GM19452 (cell line): ENCODE measurements around the gene CLASP1.
"Not testable (repeated sequence)": the region's sequence is repeated elsewhere in the genome, so short reads cannot be mapped to it uniquely, and the experiment has no call there.

Experiments used
- ATAC-seq: cut with Tn5 transposase; IDR thresholded peaks from one replicate; pipeline ENCODE4 v1.9.1; 2021; ENCODE audit not compliant: unreplicated experiment

CLASP1 gene

DNA sequence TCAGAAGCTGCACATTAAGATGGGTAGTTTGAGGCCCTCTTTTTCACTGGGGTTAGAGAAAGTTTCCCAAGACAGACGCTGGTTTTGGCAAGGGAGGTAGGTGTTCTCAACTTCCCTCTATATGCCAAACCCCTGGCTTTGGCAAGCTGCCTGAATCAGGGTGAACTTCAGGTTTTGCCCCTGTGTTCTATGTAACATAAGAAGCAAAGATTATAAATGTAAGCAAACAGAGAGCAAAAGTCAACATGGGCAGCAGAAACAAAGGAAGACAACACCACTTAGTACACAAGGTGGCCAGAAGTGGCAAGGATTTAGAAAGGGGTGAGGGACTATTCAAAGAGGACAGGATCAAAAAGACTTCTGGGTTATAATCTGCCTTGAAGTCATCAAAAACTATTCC, 293.8 kb downstream of the CLASP1 start:
- no peak for ATAC-seq

GRCh38 chr2:121351521-121352318, 297.5 kb downstream of the CLASP1 start:
- no peak for ATAC-seq

- no peak for ATAC-seq
Measured at GRCh38 chr2:121350890-121351289, 298.4 kb downstream of the CLASP1 start.

DNA sequence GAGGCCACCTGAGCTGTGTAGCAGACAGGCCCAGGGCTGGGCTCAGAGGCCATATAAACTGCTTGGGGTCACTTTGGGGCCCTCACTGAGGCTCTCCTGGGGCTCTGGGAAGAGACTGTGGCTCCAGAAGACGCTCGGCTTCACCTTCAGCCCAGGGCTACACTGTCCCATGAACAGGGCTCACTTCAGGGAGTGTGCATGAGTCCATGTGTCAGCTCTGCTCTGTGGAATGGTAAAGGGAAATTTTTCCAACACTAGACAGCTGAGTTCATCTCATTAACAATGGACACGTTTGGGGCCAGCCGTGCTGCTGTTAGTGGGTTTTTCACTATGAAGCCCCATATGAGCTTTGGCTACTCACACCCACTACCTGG, 298.9 kb downstream of the CLASP1 start:
- ATAC-seq = no peak

GRCh38 chr2:121349721-121350401, 299.4 kb downstream of the CLASP1 start:
- no peak for ATAC-seq

DNA sequence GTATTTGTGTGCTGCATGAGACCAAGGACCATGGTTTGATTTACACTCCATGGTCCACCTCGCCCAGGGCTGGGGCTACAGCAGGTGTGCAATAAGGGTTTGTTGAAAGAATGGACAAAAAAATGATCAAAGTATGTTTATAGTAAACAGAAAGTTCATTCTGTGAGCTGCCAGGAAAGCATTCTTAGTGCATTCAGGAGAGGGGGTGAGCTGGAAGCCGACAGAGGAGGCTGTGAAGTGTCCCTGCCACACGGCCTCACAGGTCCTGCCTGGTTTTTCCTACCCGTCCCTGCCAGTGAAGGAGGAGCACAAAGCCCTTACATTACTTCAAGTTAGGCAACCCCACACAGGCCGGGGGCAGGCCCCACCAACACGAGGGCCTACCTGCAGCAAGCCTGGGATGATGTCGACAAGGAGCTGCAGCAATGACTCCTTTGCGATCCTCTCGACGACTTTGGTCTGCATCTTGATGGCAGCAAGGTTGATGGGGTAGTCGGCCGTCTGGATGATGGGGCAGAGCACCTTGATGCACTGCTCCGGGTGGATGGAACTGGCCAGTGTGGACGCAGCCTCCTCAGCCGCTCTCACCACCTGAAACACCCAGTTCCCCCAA, 301.0 kb downstream of the CLASP1 start:
- ATAC-seq = no peak

DNA sequence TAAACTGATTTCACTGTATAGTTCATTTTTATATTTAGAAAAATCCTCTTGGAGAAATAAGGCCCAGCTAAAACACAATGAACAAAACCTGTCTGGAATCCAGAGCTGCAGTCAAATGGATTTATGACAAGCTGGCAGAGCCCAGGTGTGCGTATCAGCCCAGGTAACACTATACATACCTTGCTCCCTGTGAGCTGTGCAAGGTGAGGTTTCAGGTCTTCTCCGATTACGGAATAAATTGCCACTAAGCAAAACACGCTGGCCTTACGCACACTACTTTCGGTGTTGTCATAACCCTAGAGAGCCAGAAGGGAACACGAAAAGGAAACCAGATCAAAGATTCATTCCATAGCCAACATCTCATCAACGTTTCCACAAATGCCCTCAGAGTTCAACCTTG, 302.4 kb downstream of the CLASP1 start:
- no peak for ATAC-seq

DNA sequence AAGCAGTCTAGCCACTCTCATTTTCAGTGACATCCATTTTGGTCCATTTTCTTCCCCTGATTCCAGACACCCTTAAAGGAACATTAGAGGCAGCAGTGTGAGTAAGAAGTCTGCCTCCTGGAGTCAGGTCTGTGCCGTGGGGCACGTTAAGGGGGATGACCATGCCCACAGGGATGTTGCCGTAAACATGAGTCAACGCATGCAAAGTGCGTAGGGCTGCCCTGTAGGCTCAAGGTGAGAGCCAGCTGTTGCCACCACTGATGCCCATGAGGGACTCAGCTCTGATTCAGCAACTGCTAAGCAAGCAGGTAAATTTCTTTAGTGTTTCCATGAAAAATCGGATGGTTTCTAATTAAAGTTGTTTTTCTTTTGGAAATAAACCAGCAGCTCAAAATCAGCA, 302.9 kb downstream of the CLASP1 start:
- no peak for ATAC-seq

GRCh38 chr2:121345887-121346286, 303.4 kb downstream of the CLASP1 start:
- ATAC-seq = no peak

DNA sequence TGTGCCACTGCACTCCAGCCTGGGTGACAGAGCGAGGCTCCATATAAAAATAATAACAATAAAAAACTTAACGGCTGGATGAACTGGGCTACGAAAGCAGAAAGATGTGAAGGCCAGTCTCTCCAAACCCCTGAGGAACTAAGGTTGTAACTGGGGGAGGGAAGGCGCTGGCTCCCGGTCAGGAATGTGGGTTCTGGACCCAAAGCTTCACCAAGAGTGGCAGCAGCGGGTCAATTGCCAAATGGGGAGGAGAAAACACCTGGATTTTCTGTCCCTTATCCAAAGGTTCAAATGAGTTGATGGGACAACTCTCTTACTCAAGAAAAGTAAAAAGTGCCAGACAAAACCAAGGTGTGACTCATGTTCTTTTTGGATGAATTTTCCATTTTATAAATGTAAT, 304.2 kb downstream of the CLASP1 start:
- no peak for ATAC-seq

GRCh38 chr2:121343828-121344399, 305.3 kb downstream of the CLASP1 start:
- ATAC-seq = not testable (repeated sequence)

GRCh38 chr2:121343191-121343590, 306.1 kb downstream of the CLASP1 start:
- no peak for ATAC-seq

DNA sequence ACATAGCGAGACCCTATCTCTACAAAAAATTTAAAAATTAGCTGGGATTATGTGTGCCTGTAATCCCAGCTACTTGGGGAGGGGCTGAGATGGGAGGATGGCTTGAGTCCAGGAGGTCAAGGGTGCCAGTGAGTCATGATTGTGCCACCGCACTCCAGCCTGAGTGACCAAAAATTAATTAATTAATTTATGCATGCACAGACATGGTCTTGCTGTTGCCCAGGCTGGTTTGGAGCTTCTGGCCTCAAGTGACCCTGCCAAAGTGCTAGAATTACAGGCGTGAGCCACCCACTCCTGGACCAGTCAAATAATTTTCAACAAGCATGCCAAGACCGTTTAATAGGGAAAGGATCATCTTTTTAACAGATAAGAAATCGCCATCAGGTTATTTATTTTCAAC, 306.5 kb downstream of the CLASP1 start:
- ATAC-seq = no peak

- no peak for ATAC-seq
Measured at GRCh38 chr2:121340926-121341325, 308.3 kb downstream of the CLASP1 start.

DNA sequence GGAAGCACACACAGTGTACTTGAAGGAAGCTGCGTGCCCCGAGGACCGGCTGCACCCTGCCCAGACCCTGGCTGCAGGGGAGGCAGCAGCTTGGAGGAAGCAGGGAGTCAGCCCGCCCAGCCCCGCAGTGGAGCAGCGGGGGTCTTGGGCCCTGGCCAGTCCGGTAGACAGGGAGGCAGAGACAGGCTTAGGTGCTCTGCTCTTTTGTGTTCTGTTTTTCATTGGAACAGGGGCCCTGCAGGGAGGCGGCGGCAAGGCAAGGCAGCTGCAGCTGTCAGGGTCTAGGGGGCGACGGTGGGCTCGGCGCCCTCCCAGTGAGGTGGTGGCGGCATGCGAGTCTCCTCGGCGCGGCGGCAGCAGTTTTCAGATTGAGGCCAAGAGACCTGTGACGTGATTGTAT, 311.0 kb downstream of the CLASP1 start:
- ATAC-seq = no peak

- no peak for ATAC-seq
Measured at GRCh38 chr2:121336528-121337294, 312.6 kb downstream of the CLASP1 start.

GRCh38 chr2:121335294-121336290, 313.7 kb downstream of the CLASP1 start:
- no peak for ATAC-seq

DNA sequence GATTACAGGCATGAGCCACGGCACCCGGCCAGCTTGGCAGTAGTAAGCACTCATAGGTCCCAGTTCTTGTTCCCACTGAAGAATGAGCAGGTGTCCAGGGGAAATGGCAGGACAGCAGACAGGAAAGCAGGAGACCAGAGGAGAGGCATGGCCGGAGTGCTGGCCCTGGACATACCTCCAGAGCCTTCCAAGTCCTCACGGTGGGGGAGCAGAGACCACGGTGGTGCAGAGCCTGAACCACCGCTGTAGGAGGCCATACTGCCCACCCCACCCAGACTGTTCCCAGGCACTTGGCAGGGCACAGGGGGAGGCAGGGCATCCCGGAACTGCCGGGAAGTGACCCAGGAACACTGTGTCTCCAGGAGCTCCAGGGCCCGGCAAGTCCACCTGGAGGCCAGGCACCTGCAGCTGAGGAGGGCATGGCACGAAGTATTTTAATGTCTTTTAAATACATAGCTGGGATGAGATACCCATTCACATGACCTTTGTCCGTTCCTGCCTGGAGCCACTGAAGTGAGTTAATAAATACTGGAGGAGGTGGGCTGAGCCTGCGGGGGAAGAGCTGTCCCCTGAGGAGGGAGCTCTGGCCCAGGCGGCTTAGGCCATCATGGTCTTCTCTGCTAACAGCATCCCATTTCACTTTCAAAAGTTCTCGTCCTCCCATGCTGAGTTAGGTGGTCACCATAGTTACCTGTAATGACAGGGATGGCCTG, 314.5 kb downstream of the CLASP1 start:
- ATAC-seq = peak; percentile 23

DNA sequence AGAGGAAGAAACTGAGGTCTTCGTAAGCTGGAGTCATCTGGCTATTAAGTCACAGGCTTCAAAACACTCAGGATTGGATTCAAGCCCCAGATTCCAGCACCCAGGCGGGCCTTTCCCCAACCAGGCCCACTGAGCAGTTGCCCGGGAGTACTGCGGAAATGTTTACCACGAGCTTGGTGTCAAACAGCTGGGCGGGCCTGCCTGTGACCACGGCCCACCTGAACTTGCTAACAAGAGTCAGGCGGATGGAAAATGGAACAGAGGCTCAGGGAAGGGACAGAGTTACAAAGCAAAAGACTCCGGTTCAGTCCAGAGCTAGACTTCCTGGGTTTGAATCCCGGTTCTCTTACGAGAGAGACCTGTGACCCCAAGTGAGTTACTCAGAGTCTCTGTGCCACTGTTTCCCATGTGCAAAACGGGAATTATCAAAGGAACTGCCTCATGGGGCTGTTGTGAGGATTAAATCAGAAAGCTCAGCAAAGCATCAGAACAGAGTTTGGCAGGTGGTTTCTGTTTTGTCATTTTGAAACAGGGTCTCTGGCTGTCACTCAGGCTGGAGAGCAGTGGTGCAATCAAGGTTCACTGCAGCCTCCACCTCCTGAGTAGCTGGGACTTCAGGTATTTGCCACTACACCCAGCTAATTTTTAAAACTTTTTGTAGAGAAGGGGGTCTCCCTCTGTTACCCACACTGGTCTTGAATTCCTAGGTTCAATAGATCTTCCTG, 315.3 kb downstream of the CLASP1 start:
- ATAC-seq = peak; percentile 83
